HG03039 (cell line): ENCODE measurements around the gene SH3RF3.

Experiments used
- ATAC-seq: cut with Tn5 transposase; IDR thresholded peaks from one replicate; pipeline ENCODE4 v1.9.1; 2021; ENCODE audit warnings: mild to moderate bottlenecking, moderate library complexity; ENCODE audit not compliant: unreplicated experiment

Gene SH3RF3

DNA sequence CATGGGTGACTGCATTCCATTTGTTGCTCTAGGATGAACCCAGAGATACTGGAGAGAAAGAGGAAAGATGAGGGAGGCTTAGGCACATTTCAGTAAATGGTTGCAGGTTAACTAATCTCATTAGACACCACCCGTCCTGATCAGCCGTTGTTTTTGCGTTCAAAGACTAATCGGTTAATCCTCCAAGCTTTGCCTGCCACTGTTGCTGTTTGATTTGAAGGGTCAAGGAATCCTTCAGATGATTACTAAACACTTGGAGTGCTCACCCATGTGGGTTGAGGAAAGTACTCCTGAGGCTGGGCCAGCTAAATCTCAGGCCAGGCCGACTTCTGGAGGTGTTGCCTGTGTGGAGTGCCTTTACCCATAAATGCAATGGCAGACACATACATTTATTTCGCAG lies 8.6 kb downstream of the SH3RF3 start:
- no peak for ATAC-seq

DNA sequence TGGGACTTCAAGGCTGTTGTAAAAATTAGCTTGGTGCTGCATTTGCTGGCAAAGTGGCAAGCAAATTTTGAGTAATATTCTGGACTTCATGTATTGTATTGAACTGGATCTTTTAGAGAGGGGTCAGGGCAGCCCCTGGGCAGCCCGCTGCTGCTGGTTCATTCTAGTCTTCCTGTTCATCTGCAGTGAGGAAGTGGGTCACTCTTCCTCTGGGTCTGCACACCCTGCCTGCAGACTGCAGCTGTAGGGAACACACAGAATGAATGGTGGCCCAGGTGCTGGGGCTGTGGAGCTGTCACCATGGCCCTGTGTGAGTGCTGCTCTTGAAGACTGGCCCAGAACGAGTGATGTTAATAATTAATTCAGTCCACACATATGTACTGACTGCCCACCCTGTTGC lies 9.4 kb downstream of the SH3RF3 start:
- ATAC-seq, result no peak

- ATAC-seq, result no peak
Measured at GRCh38 chr2:109139002-109139401, 10.0 kb downstream of the SH3RF3 start.

DNA sequence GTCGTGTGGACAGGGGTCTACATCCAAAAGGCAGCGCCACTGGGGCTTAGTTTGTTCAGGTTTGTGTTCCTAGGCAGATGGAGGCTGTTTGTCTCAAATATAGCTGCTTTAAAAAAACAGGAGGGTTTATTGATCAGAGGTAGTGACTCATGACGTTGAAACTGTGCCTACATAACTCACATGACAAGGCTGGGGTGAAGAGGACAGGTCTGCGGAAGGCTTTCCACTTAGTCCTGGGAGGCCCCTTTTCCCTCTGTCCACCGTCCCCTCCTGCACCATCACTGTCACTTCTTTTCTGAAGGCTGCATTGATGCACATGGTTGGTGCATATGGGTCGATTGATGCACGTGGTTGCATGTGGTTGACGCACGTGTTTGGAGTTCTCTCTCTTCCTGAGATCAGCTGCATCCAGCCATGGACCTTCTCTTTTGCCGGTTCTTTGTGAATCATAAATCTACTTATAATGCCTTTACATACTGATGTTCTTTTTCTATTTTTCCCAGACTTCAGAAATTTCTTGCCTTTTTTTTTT lies 10.9 kb downstream of the SH3RF3 start:
- ATAC-seq, result no peak

- ATAC-seq, result no peak
Measured at GRCh38 chr2:109141006-109141600, 12.1 kb downstream of the SH3RF3 start.

- no peak for ATAC-seq
Measured at GRCh38 chr2:109141727-109142283, 12.8 kb downstream of the SH3RF3 start.

- ATAC-seq, result no peak
Measured at GRCh38 chr2:109142416-109143210, 13.6 kb downstream of the SH3RF3 start.

- no peak for ATAC-seq
Measured at GRCh38 chr2:109143214-109144187, 14.5 kb downstream of the SH3RF3 start.

GRCh38 chr2:109144271-109144670 lies 15.3 kb downstream of the SH3RF3 start:
- ATAC-seq, result no peak

DNA sequence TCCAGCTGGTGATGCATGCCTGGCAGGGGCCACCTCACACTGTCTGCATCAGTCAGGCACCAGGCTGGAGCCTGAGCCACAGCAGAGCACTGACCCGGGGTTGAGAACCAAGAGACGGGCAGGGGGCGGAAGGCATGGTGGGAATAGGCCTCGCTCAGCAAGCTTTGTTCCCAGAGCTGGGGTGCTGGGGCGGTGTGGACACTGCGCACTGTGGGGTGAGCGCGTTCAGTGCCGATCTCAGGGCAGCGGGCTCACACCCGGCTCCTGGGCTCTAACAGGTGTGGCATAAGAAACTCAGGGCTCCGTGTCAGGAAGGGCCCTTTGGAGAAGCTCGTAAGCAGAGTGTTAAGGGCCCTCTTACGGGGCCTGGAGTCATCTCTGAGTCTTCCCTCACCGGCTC lies 15.7 kb downstream of the SH3RF3 start:
- ATAC-seq, result no peak

- ATAC-seq, result no peak
Measured at GRCh38 chr2:109145286-109145685, 16.3 kb downstream of the SH3RF3 start.

- ATAC-seq, result no peak
Measured at GRCh38 chr2:109147405-109147804, 18.4 kb downstream of the SH3RF3 start.

- no peak for ATAC-seq
Measured at GRCh38 chr2:109148117-109148746, 19.2 kb downstream of the SH3RF3 start.

DNA sequence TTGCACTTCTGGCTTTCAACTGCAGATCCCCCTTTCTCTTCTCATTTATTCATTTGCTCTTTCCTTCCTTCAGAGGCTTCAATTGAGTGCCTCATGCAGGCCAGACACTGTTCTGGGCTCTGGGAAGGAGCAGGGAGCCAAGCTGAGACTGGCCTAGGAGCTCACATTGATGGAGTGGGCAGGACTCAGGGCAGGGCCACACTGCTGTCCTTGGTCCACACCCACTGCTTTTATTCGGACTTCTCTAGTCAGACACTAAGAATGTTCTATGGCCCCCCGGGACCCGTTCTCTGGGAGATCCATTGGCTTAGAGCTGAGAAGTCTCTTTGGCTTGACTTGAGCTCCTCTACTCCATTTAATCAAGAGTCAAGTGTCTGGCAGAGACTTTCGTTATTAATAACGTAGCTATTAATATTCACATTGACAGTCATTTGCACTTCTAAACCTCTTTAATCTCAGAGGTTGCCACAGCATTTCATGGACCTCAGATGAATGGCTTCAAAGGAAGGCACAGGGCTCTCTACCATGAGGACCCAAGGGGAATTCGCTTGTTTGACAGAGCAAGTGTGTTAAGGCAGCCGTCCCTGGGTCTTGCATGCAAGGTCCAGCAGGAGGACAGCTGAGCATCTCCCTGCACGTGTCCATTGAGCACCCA lies 20.1 kb downstream of the SH3RF3 start:
- ATAC-seq, result no peak

GRCh38 chr2:109150559-109150958 lies 21.6 kb downstream of the SH3RF3 start:
- ATAC-seq, result no peak

- no peak for ATAC-seq
Measured at GRCh38 chr2:109151519-109151918, 22.5 kb downstream of the SH3RF3 start.

- no peak for ATAC-seq
Measured at GRCh38 chr2:109153005-109153784, 24.2 kb downstream of the SH3RF3 start.

DNA sequence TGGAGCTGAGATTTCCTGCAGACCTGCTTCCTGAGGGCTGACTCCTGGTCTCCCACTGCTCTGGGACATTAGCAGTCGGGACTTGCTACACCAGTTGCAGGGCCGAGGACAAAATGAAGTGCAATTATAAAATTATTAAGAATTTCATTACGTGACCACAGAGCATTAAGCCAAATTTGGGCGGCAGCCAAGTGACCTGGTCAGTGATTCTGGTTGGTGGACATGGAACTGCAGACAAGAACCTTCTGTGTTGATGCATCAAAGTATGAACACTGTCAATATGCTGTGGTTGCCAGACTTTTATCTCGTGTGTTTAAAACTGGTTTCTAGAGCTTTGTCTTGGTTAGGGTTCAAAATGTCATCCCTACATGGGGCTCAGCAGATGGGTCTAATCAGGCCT lies 24.8 kb downstream of the SH3RF3 start:
- ATAC-seq, result no peak

DNA sequence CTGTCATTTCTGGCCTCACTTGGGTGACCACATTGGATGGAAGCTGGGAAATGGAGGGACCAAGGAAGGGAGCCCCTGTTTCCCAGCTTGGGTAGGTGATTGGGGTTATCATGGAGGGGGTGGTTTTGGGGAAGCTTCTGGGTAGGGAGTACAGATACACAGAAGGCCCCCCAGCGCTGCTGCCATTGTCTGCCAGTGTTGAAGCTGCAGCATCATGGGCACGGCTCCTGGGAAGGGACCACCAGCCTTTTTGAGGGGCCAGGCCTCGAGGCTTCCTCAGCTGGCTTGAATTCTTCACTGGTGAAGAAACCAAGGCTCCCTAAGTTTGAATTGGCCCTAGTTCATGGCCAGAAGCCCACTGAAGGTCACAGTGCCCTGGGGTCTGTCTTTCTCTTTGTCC lies 25.2 kb downstream of the SH3RF3 start:
- ATAC-seq, result no peak
